ENCODE results near the gene MYPN.

The MYPN gene

DNA sequence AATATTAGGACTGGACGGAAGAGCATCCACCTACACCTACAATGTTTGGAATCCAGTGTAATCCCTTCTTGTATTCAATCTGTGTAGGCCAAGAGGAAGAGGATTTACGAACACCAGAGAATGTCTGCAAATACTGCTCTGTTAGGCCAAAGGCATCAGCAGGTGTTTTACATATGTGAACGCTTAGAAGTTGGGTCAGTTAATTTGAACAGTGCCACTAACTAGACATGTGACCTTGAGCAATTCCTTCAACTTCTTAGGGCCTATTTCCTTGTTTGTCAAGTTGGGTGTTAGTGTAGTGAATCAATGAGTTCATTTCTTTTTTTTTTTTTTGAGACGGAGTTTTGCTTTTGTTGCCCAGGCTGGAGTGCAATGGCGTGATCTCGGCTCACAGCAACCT is 35.4 kb downstream of the MYPN start:
- Histone ChIP-seq H3K9me3 (ENCODE audit: control insufficient read depth, insufficient read depth, low read depth, low read length) (no peaks in the 10 kb centered on the region), H3K27ac (ENCODE audit: extremely low read depth, low read depth, low read length) (no peak overlapping the region), H3K4me1 (ENCODE audit: control insufficient read depth, insufficient read depth, low read length) (peaks cover 5% of the 10 kb centered on the region), H3K4me3 (ENCODE audit: low read depth, low read length) (no peak overlapping the region), H3K36me3 (ENCODE audit: control insufficient read depth in 2 of 2, insufficient read depth in 1 of 2, low read length in 2 of 2) (no peaks in the 10 kb centered on the region)
- CTCF ChIA-PET, result interaction anchor here (0.7 to 1.6 kb wide), 2 partner anchors 11 to 64 kb away, joined by 3 to 11 read pairs; no protein-coding TSS in a partner anchor
- POLR2A ChIA-PET, result interaction anchor here (0.5 kb wide), 1 partner anchor 306 kb away, joined by 3 read pairs; no protein-coding TSS in a partner anchor
- TF ChIP-seq ZNF175 (tag by site-specific recombination; IDR thresholded peaks at IDR 0.05) (no peak), ZNF585B (tag by site-specific recombination; IDR thresholded peaks at IDR 0.05) (no peak), ZNF248 (tag by site-specific recombination; IDR thresholded peaks at IDR 0.05) (no peak), ZNF211 (tag by site-specific recombination; IDR thresholded peaks at IDR 0.05; ENCODE audit: low read depth) (no peak), ZBTB48 (tag by site-specific recombination; IDR thresholded peaks at IDR 0.05) (no peak), ZSCAN16 (tag by site-specific recombination; IDR thresholded peaks at IDR 0.05) (no peak), ZNF184 (tag by site-specific recombination; IDR thresholded peaks at IDR 0.05) (no peak)
- TF ChIP-seq, protein P1, sequence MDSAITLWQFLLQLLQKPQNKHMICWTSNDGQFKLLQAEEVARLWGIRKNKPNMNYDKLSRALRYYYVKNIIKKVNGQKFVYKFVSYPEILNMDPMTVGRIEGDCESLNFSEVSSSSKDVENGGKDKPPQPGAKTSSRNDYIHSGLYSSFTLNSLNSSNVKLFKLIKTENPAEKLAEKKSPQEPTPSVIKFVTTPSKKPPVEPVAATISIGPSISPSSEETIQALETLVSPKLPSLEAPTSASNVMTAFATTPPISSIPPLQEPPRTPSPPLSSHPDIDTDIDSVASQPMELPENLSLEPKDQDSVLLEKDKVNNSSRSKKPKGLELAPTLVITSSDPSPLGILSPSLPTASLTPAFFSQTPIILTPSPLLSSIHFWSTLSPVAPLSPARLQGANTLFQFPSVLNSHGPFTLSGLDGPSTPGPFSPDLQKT (IDR thresholded peaks at IDR 0.05; ENCODE audit: borderline replicate concordance, low read depth, low read length), result no peak
- TF ChIP-seq, protein P2, sequence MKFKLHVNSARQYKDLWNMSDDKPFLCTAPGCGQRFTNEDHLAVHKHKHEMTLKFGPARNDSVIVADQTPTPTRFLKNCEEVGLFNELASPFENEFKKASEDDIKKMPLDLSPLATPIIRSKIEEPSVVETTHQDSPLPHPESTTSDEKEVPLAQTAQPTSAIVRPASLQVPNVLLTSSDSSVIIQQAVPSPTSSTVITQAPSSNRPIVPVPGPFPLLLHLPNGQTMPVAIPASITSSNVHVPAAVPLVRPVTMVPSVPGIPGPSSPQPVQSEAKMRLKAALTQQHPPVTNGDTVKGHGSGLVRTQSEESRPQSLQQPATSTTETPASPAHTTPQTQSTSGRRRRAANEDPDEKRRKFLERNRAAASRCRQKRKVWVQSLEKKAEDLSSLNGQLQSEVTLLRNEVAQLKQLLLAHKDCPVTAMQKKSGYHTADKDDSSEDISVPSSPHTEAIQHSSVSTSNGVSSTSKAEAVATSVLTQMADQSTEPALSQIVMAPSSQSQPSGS (tag by site-specific recombination; IDR thresholded peaks at IDR 0.05; ENCODE audit: low read depth), result no peak

DNA sequence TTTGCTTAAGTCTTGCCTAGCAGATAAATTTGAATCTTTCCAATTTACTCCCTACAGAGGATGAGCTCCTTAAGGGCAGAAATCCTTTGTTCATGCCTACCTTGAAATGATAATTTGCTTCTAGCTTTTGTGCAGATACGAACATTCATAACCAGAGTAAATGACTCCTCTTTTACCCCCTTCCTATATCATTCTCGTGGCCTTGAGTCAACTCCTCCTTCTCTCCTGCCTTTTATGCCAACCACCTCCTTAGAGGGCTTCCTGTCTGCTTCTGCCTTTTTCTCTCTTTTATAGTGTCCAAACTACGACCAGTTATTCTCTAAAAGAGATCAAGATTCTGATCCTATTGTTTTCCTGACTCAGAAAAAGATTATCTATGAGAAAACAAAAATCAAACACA is 36.4 kb downstream of the MYPN start:
- Histone ChIP-seq H3K4me3 (ENCODE audit: low read depth, low read length) (no peak overlapping the region), H3K4me1 (ENCODE audit: control insufficient read depth, insufficient read depth, low read length) (no peaks in the 10 kb centered on the region), H3K27ac (ENCODE audit: extremely low read depth, low read depth, low read length) (no peak overlapping the region), H3K9me3 (ENCODE audit: control insufficient read depth, insufficient read depth, low read depth, low read length) (no peaks in the 10 kb centered on the region), H3K36me3 (ENCODE audit: control insufficient read depth in 2 of 2, insufficient read depth in 1 of 2, low read length in 2 of 2) (no peaks in the 10 kb centered on the region)
- POLR2A ChIA-PET, result no interaction called here
- TF ChIP-seq ZNF560 (tag by site-specific recombination; IDR thresholded peaks at IDR 0.05; ENCODE audit: borderline replicate concordance), result no peak
- TF ChIP-seq ZNF555 (tag by site-specific recombination; conservative IDR thresholded peaks at IDR 0.05), result no peak
- no peak for TF ChIP-seq ZBTB20 (tag by site-specific recombination; IDR thresholded peaks at IDR 0.05)
- TF ChIP-seq ZNF426 (tag by site-specific recombination; IDR thresholded peaks at IDR 0.05), result no peak
- TF ChIP-seq ZNF548 (tag by site-specific recombination; IDR thresholded peaks at IDR 0.05), result no peak
- CTCF ChIA-PET, result interaction anchor here (0.5 to 1.6 kb wide), 4 partner anchors 8 to 1235 kb away, joined by 3 to 11 read pairs (median 4); no protein-coding TSS in a partner anchor

DNA sequence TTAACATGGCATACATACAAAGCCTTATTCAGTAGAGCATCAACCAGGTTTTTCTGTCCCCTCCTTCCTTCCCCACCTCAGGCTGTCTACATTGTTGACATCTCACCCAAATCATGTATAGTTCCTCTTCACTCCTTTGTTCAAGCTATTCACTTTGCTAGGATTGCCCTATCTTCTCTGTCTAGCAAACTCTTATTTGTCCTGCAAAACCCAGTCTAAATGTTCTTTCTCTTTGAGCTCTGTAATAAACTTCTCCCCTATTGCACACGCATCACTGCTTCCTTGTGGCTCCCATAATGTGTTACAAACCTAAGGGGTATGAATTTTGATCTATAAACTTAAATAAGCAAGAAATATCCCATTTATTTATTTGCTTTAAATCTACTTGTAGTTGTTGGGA is 36.8 kb downstream of the MYPN start:
- Histone ChIP-seq H3K9me3 (ENCODE audit: control insufficient read depth, insufficient read depth, low read depth, low read length) (no peaks in the 10 kb centered on the region), H3K27ac (ENCODE audit: extremely low read depth, low read depth, low read length) (no peak overlapping the region), H3K4me3 (ENCODE audit: low read depth, low read length) (no peak overlapping the region), H3K36me3 (ENCODE audit: control insufficient read depth in 2 of 2, insufficient read depth in 1 of 2, low read length in 2 of 2) (no peaks in the 10 kb centered on the region), H3K4me1 (ENCODE audit: control insufficient read depth, insufficient read depth, low read length) (no peaks in the 10 kb centered on the region)
- TF ChIP-seq ZFP3 (tag by site-specific recombination; IDR thresholded peaks at IDR 0.05; ENCODE audit: low read depth), result peak; percentile 83
- no peak for TF ChIP-seq ZNF266 (tag by site-specific recombination; IDR thresholded peaks at IDR 0.05; ENCODE audit: low read depth)
- no peak for TF ChIP-seq ZNF114 (tag by site-specific recombination; IDR thresholded peaks at IDR 0.05)
- no peak for TF ChIP-seq OSR2 (tag by site-specific recombination; IDR thresholded peaks at IDR 0.05)
- TF ChIP-seq MEIS1 (CRISPR knock-in tag; IDR thresholded peaks at IDR 0.05; ENCODE audit: borderline replicate concordance), result no peak
- ChIA-PET CTCF (interaction anchor here (0.5 to 1.6 kb wide), 4 partner anchors 8 to 1235 kb away, joined by 3 to 11 read pairs (median 4); no protein-coding TSS in a partner anchor), POLR2A (no interaction called here)
